Left lung (tissue), 10 donors: Measurements from ENCODE around the gene BNC2. TPM values are rescaled to one million over a fixed set of nuclear protein-coding genes. Genes with fewer than 3 reads are reported as not detected.

Experiments used
- ATAC-seq: fragments of 200-7000 bp; cut with Tn5 transposase; one replicate; pipeline ENCODE4 v1.9.1; 2020; ENCODE audit warnings: moderate library complexity
- DNase-seq, 4 donors: peaks; one replicate each; pipeline ENCODE4 v3.0.0-alpha.2; 2013 to 2020
- H3K27ac ChIP-seq, 2 donors: fragments of 200-600 bp; sonication (generic) in 1 of 2; one replicate each; pipeline versions ENCODE4 v1.5.0 to v1.8.0; 2020 to 2021
- H3K27me3 ChIP-seq, 2 donors: fragments of 200-600 bp; sonication (generic) in 1 of 2; one replicate each; pipeline versions ENCODE4 v1.5.0 to v1.8.0; 2020 to 2021
- H3K36me3 ChIP-seq, 2 donors: fragments of 200-600 bp; sonication (generic) in 1 of 2; one replicate each; pipeline versions ENCODE4 v1.5.0 to v1.8.0; 2020 to 2021
- H3K4me1 ChIP-seq, 2 donors: fragments of 200-600 bp; one replicate each; pipeline ENCODE4 v1.8.0; 2021
- H3K4me3 ChIP-seq, 2 donors: fragments of 200-600 bp; sonication (generic) in 1 of 2; one replicate each; pipeline versions ENCODE4 v1.5.0 to v1.8.0; 2020 to 2021; ENCODE audit warnings: mild to moderate bottlenecking in 1 of 2
- H3K9me3 ChIP-seq, 2 donors: fragments of 200-600 bp; sonication (generic) in 1 of 2; one replicate each; pipeline versions ENCODE4 v1.5.0 to v1.8.0; 2020 to 2021
- CTCF ChIP-seq, 2 donors: fragments of 200-600 bp; sonication (generic) in 1 of 2; IDR thresholded peaks; one replicate each; pipeline versions ENCODE4 v1.5.0 to v1.8.0; 2021; ENCODE audit warnings: antibody characterized with exemption in 2 of 2
- intact Hi-C, 2 donors: fragments of 100-400 bp; cut with DNase I; formaldehyde crosslinking; loops; one replicate each; pipeline versions ENCODE4 v1.11.2 to v1.14.2; 2022
- polyA plus RNA-seq, 6 donors: library from polyadenylated mRNA; unstranded; fragments of 120-200 nt; gene quantifications; one replicate each; pipeline ENCODE4 v1.2.1, GENCODE V29; 2013; ENCODE audit not compliant: insufficient read length in 6 of 6
- total RNA-seq, 2 donors: library from RNA; stranded (reverse); fragmentation: NEBNext Ultra II Directional; extraction: Animal tissue kit (Norgen Biotek cat#: 25700); gene quantifications; one replicate each; pipeline ENCODE4 v1.2.1, GENCODE V29; 2021
- donor health status: DM: no; HTN: yes; CAD: no.
- donor health status: DM: no; HTN: no; CAD: no.

The BNC2 gene
- total and polyA plus RNA-seq, 8 donors = 9.6 to 19.3 (median 12.9) TPM

GRCh38 chr9:16809912-16810610 is 60.4 kb downstream of the BNC2 start:
- H3K4me3 ChIP-seq = no peak overlapping the region
- H3K36me3 ChIP-seq = no peaks in the 10 kb centered on the region
- no peaks in the 10 kb centered on the region for H3K4me1 ChIP-seq
- no peaks in the 10 kb centered on the region for H3K27me3 ChIP-seq
- DNase-seq (no peak), ATAC-seq (no peak)
- TF ChIP-seq CTCF (IDR thresholded peaks at IDR 0.05) = no peak
- intact Hi-C loops = no loop called here
- no peaks in the 10 kb centered on the region for H3K9me3 ChIP-seq
- H3K27ac ChIP-seq = no peak overlapping the region

GRCh38 chr9:16806674-16807073 is 63.8 kb downstream of the BNC2 start:
- Histone ChIP-seq H3K27me3 (no peaks in the 10 kb centered on the region), H3K36me3 (no peaks in the 10 kb centered on the region), H3K4me1 (no peaks in the 10 kb centered on the region), H3K4me3 (no peak overlapping the region), H3K9me3 (no peaks in the 10 kb centered on the region), H3K27ac (no peak overlapping the region)
- DNase-seq (no peak), ATAC-seq (no peak)
- intact Hi-C loops = no loop called here
- TF ChIP-seq CTCF (IDR thresholded peaks at IDR 0.05) = no peak

- no peak for TF ChIP-seq CTCF (IDR thresholded peaks at IDR 0.05)
- H3K4me1 ChIP-seq = no peaks in the 10 kb centered on the region
Measured at GRCh38 chr9:16803648-16804047, 66.8 kb downstream of the BNC2 start.

GRCh38 chr9:16801871-16802466 is 68.5 kb downstream of the BNC2 start:
- H3K9me3 ChIP-seq = no peaks in the 10 kb centered on the region
- H3K27me3 ChIP-seq = no peaks in the 10 kb centered on the region
- no peak overlapping the region for H3K27ac ChIP-seq
- no peaks in the 10 kb centered on the region for H3K36me3 ChIP-seq
- H3K4me3 ChIP-seq = no peak overlapping the region
- intact Hi-C loops = no loop called here
- no peaks in the 10 kb centered on the region for H3K4me1 ChIP-seq
- ATAC-seq (no peak), DNase-seq (no peak)
- TF ChIP-seq CTCF (IDR thresholded peaks at IDR 0.05) = no peak

More at GRCh38 chr9:16803648-16804047, 66.8 kb downstream of the BNC2 start:
- Histone ChIP-seq H3K9me3 (no peaks in the 10 kb centered on the region), H3K4me3 (no peak overlapping the region), H3K27me3 (no peaks in the 10 kb centered on the region), H3K27ac (no peak overlapping the region), H3K36me3 (no peaks in the 10 kb centered on the region)
- no peak for DNase-seq
- intact Hi-C loops = no loop called here
- ATAC-seq = no peak

- TF ChIP-seq CTCF (IDR thresholded peaks at IDR 0.05) = no peak
- H3K36me3 ChIP-seq = no peaks in the 10 kb centered on the region
- intact Hi-C loops = no loop called here
Measured at GRCh38 chr9:16796304-16796825, 74.1 kb downstream of the BNC2 start.

More at GRCh38 chr9:16796304-16796825, 74.1 kb downstream of the BNC2 start:
- Histone ChIP-seq H3K27ac (no peak overlapping the region), H3K4me1 (no peaks in the 10 kb centered on the region), H3K4me3 (no peak overlapping the region), H3K27me3 (no peaks in the 10 kb centered on the region), H3K9me3 (no peaks in the 10 kb centered on the region)
- ATAC-seq (no peak), DNase-seq (no peak)
